Measurements from ENCODE around the gene IFITM10.

DNA sequence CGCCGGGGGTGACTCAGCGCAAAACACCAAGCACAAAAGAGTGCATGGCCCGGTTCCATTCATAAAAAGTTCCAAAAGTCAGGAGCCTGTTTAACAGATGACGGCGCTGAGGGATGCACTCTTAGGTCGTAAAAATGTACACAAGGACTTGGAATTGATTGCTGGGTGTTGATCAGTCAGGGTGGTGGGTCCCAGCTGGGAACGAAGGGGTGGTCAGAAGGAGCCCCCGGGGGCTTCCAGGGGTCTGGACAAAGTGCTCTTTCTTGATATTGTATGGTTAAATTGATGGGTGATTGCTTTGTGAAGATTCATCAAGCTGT is 20.7 kb downstream of the IFITM10 start:
- TF ChIP-seq POLR2AphosphoS5 (IDR thresholded peaks at IDR 0.05; ENCODE audit: low read depth, low read length): no peak
- TF ChIP-seq POLR2A (IDR thresholded peaks at IDR 0.05; ENCODE audit: low read depth, low read length): no peak
- TF ChIP-seq TAF1 (IDR thresholded peaks at IDR 0.05; ENCODE audit: low read depth, low read length): no peak
- no peak for TF ChIP-seq POU2F2 (IDR thresholded peaks at IDR 0.05; ENCODE audit: low read depth, low read length)

All from GM12891 (cell line).